Duodenal mucosa (tissue), 2 donors: ENCODE measurements around the gene SEMA3D.

Experiments
- H3K27ac ChIP-seq: one replicate; pipeline ENCODE4 v1.7.0; 2013; ENCODE audit warnings: low read depth, low read length
- H3K27me3 ChIP-seq, 2 donors: one replicate each; pipeline ENCODE4 v1.7.0; 2013; ENCODE audit warnings: low read length in 2 of 2, control low read depth in 1 of 2; ENCODE audit not compliant: insufficient read depth in 2 of 2, control insufficient read depth in 1 of 2
- H3K36me3 ChIP-seq, 2 donors: one replicate each; pipeline ENCODE4 v1.7.0; 2013; ENCODE audit warnings: low read length in 2 of 2, control low read depth in 1 of 2; ENCODE audit not compliant: insufficient read depth in 2 of 2, control insufficient read depth in 1 of 2
- H3K4me1 ChIP-seq, 2 donors: one replicate each; pipeline ENCODE4 v1.7.0; 2013; ENCODE audit warnings: low read length in 2 of 2, control low read depth in 1 of 2; ENCODE audit not compliant: insufficient read depth in 2 of 2, control insufficient read depth in 1 of 2
- H3K4me3 ChIP-seq, 2 donors: one replicate each; pipeline ENCODE4 v1.7.0; 2013; ENCODE audit warnings: low read length in 2 of 2, low read depth in 1 of 2
- H3K9ac ChIP-seq, 2 donors: one replicate each; pipeline ENCODE4 v1.7.0; 2013; ENCODE audit warnings: low read length in 2 of 2, low read depth in 1 of 2
- H3K9me3 ChIP-seq, 2 donors: one replicate each; pipeline ENCODE4 v1.7.0; 2013; ENCODE audit warnings: low read length in 2 of 2, control low read depth in 1 of 2; ENCODE audit not compliant: control insufficient read depth in 1 of 2

The SEMA3D gene

GRCh38 chr7:84985073-84985784 lies 201.6 kb downstream of the SEMA3D start:
- H3K27me3 ChIP-seq = no peaks in the 10 kb centered on the region

GRCh38 chr7:84982199-84982598 lies 204.7 kb downstream of the SEMA3D start:
- Histone ChIP-seq H3K36me3 (no peaks in the 10 kb centered on the region), H3K9me3 (no peaks in the 10 kb centered on the region), H3K9ac (no peak overlapping the region), H3K4me3 (no peak overlapping the region), H3K4me1 (no peaks in the 10 kb centered on the region), H3K27me3 (no peaks in the 10 kb centered on the region), H3K27ac (no peak overlapping the region)

More at GRCh38 chr7:84985073-84985784, 201.6 kb downstream of the SEMA3D start:
- H3K9me3 ChIP-seq = no peaks in the 10 kb centered on the region
- H3K36me3 ChIP-seq = no peaks in the 10 kb centered on the region
- H3K4me3 ChIP-seq = no peak overlapping the region
- no peaks in the 10 kb centered on the region for H3K4me1 ChIP-seq
- no peak overlapping the region for H3K27ac ChIP-seq
- no peak overlapping the region for H3K9ac ChIP-seq

- H3K27me3 ChIP-seq = no peaks in the 10 kb centered on the region
- no peaks in the 10 kb centered on the region for H3K4me1 ChIP-seq
- no peak overlapping the region for H3K4me3 ChIP-seq
- no peak overlapping the region for H3K27ac ChIP-seq
- H3K36me3 ChIP-seq = no peaks in the 10 kb centered on the region
- no peaks in the 10 kb centered on the region for H3K9me3 ChIP-seq
- H3K9ac ChIP-seq = no peak overlapping the region
Measured at GRCh38 chr7:84981055-84981976, 205.5 kb downstream of the SEMA3D start.

GRCh38 chr7:84975586-84976185 lies 211.2 kb downstream of the SEMA3D start:
- no peaks in the 10 kb centered on the region for H3K36me3 ChIP-seq
- H3K9me3 ChIP-seq = no peaks in the 10 kb centered on the region
- H3K27me3 ChIP-seq = no peaks in the 10 kb centered on the region
- H3K4me1 ChIP-seq = no peaks in the 10 kb centered on the region
- no peak overlapping the region for H3K27ac ChIP-seq
- no peak overlapping the region for H3K9ac ChIP-seq
- no peak overlapping the region for H3K4me3 ChIP-seq

GRCh38 chr7:84971360-84971759 lies 215.5 kb downstream of the SEMA3D start:
- Histone ChIP-seq H3K27me3 (no peaks in the 10 kb centered on the region), H3K4me3 (no peak overlapping the region), H3K36me3 (no peaks in the 10 kb centered on the region), H3K27ac (no peak overlapping the region), H3K9ac (no peak overlapping the region), H3K9me3 (no peaks in the 10 kb centered on the region), H3K4me1 (no peaks in the 10 kb centered on the region)

GRCh38 chr7:84970670-84971069 lies 216.2 kb downstream of the SEMA3D start:
- Histone ChIP-seq H3K9me3 (no peaks in the 10 kb centered on the region), H3K27me3 (no peaks in the 10 kb centered on the region), H3K27ac (no peak overlapping the region), H3K36me3 (no peaks in the 10 kb centered on the region), H3K4me1 (no peaks in the 10 kb centered on the region), H3K4me3 (no peak overlapping the region), H3K9ac (no peak overlapping the region)

- no peaks in the 10 kb centered on the region for H3K36me3 ChIP-seq
- no peak overlapping the region for H3K27ac ChIP-seq
- no peak overlapping the region for H3K9ac ChIP-seq
- no peaks in the 10 kb centered on the region for H3K4me1 ChIP-seq
- H3K27me3 ChIP-seq = no peaks in the 10 kb centered on the region
- H3K9me3 ChIP-seq = no peaks in the 10 kb centered on the region
- no peak overlapping the region for H3K4me3 ChIP-seq
Measured at GRCh38 chr7:84953234-84953633, 233.6 kb downstream of the SEMA3D start.

GRCh38 chr7:84950836-84951235 lies 236.0 kb downstream of the SEMA3D start:
- H3K4me3 ChIP-seq = no peak overlapping the region
- no peaks in the 10 kb centered on the region for H3K36me3 ChIP-seq
- H3K9me3 ChIP-seq = no peaks in the 10 kb centered on the region
- H3K27me3 ChIP-seq = no peaks in the 10 kb centered on the region
- H3K9ac ChIP-seq = no peak overlapping the region
- no peak overlapping the region for H3K27ac ChIP-seq
- H3K4me1 ChIP-seq = no peaks in the 10 kb centered on the region

GRCh38 chr7:84949501-84949900 lies 237.4 kb downstream of the SEMA3D start:
- Histone ChIP-seq H3K9ac (no peak overlapping the region), H3K27me3 (no peaks in the 10 kb centered on the region), H3K36me3 (no peaks in the 10 kb centered on the region), H3K4me3 (no peak overlapping the region), H3K4me1 (no peaks in the 10 kb centered on the region), H3K9me3 (no peaks in the 10 kb centered on the region), H3K27ac (no peak overlapping the region)

- H3K27me3 ChIP-seq = no peaks in the 10 kb centered on the region
- H3K9ac ChIP-seq = no peak overlapping the region
- no peaks in the 10 kb centered on the region for H3K9me3 ChIP-seq
- no peaks in the 10 kb centered on the region for H3K4me1 ChIP-seq
- H3K36me3 ChIP-seq = no peaks in the 10 kb centered on the region
- no peak overlapping the region for H3K27ac ChIP-seq
- H3K4me3 ChIP-seq = no peak overlapping the region
Measured at GRCh38 chr7:84949067-84949466, 237.8 kb downstream of the SEMA3D start.
